Measurements from ENCODE around the gene KCNMA1. TPM values are rescaled to one million over a fixed set of nuclear protein-coding genes. Genes with fewer than 3 reads are reported as not detected.

Gene KCNMA1
- total RNA-seq, 3 donors from 2014 or later = 13.6 to 37.8 (median 15.1) TPM

GRCh38 chr10:77204171-77204570, 433.4 kb downstream of the KCNMA1 start:
- intact Hi-C loops (cut with DNase I; ENCODE audit: low total_unique reads) = no loop called here
- DNase-seq (ENCODE audit: low spot score in 2 of 2) = no peak
- Histone ChIP-seq H3K27me3 (no peaks in the 10 kb centered on the region), H3K27ac (no peak overlapping the region), H3K4me3 (no peak overlapping the region), H3K36me3 (no peaks in the 10 kb centered on the region), H3K9me3 (no peaks in the 10 kb centered on the region), H3K4me1 (no peaks in the 10 kb centered on the region)
- TF ChIP-seq POLR2A (IDR thresholded peaks at IDR 0.05) (no peak), CTCF (IDR thresholded peaks at IDR 0.05) (no peak), POLR2AphosphoS5 (IDR thresholded peaks at IDR 0.05) (no peak)

DNA sequence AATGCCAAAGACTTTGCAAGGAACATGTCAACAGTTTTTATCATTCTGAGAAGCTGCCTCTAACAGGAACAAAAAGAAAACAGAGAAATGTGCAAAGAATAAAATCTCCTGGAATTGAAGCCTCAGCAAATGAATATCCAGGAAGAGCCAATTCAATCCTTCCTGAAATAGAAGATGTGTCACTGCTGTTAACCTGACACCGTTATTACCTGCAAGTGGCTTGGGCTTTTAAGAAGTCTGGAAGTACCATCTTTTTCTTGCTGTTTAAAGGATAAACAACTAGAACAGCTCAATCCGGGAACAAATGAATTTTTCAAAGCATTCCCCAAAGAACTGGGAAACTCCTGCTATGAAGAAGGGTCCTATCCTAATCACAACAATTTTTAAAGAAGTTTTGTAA, 434.8 kb downstream of the KCNMA1 start:
- H3K4me1 ChIP-seq = no peaks in the 10 kb centered on the region
- DNase-seq (ENCODE audit: low spot score in 2 of 2) = no peak
- intact Hi-C loops (cut with DNase I; ENCODE audit: low total_unique reads) = no loop called here
- no peak overlapping the region for H3K4me3 ChIP-seq
- no peaks in the 10 kb centered on the region for H3K36me3 ChIP-seq
- no peak overlapping the region for H3K27ac ChIP-seq
- no peaks in the 10 kb centered on the region for H3K9me3 ChIP-seq
- TF ChIP-seq CTCF (IDR thresholded peaks at IDR 0.05) (no peak), POLR2AphosphoS5 (IDR thresholded peaks at IDR 0.05) (no peak), POLR2A (IDR thresholded peaks at IDR 0.05) (no peak)
- no peaks in the 10 kb centered on the region for H3K27me3 ChIP-seq

GRCh38 chr10:77201135-77202106, 436.2 kb downstream of the KCNMA1 start:
- no peaks in the 10 kb centered on the region for H3K9me3 ChIP-seq
- H3K27ac ChIP-seq = no peak overlapping the region
- TF ChIP-seq CTCF (IDR thresholded peaks at IDR 0.05) (no peak), POLR2A (IDR thresholded peaks at IDR 0.05) (no peak), POLR2AphosphoS5 (IDR thresholded peaks at IDR 0.05) (no peak)
- intact Hi-C loops (cut with DNase I; ENCODE audit: low total_unique reads) = no loop called here
- no peak for DNase-seq (ENCODE audit: low spot score in 2 of 2)
- no peaks in the 10 kb centered on the region for H3K27me3 ChIP-seq
- H3K36me3 ChIP-seq = no peaks in the 10 kb centered on the region
- no peak overlapping the region for H3K4me3 ChIP-seq
- H3K4me1 ChIP-seq = no peaks in the 10 kb centered on the region

- Histone ChIP-seq H3K27ac (peak overlapping the region; percentile 46 to 65), H3K4me1 (no peaks in the 10 kb centered on the region), H3K27me3 (no peaks in the 10 kb centered on the region), H3K9me3 (no peaks in the 10 kb centered on the region), H3K4me3 (no peak overlapping the region), H3K36me3 (no peaks in the 10 kb centered on the region)
- intact Hi-C loops (cut with DNase I; ENCODE audit: low total_unique reads) = no loop called here
- no peak for TF ChIP-seq POLR2A (IDR thresholded peaks at IDR 0.05)
- peak in 1 of 3 donors; percentile 20 for TF ChIP-seq POLR2AphosphoS5 (IDR thresholded peaks at IDR 0.05)
- no peak for TF ChIP-seq CTCF (IDR thresholded peaks at IDR 0.05)
- DNase-seq (ENCODE audit: low spot score in 2 of 2) = peak in 1 of 2 donors; percentile 74
Observed at GRCh38 chr10:77197544-77197943, 440.1 kb downstream of the KCNMA1 start.

DNA sequence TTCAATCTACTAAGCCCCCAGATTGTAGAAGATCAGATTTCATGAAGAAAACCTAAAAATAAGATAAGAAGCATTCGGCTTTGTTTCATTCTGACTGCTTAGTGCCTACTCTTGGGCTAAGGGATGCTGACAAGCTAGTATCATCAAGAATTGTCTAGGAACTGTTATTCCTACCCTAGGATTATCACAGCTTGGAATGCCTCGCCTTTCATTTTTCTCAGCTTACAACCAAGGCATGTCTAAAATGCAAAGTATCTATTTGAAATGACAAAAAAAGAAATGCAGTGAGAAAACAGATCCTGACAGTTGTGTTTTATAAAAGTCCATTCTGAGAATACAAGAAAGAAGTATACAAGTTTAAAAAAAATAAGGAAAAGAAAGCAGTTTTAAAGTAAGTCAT, 441.0 kb downstream of the KCNMA1 start:
- intact Hi-C loops (cut with DNase I; ENCODE audit: low total_unique reads) = no loop called here
- Histone ChIP-seq H3K4me1 (no peaks in the 10 kb centered on the region), H3K4me3 (no peak overlapping the region), H3K9me3 (no peaks in the 10 kb centered on the region), H3K36me3 (no peaks in the 10 kb centered on the region), H3K27ac (peak overlapping the region in 1 of 2 donors; percentile 65), H3K27me3 (no peaks in the 10 kb centered on the region)
- TF ChIP-seq CTCF (IDR thresholded peaks at IDR 0.05) = no peak
- TF ChIP-seq POLR2A (IDR thresholded peaks at IDR 0.05) = no peak
- TF ChIP-seq POLR2AphosphoS5 (IDR thresholded peaks at IDR 0.05) = no peak
- DNase-seq (ENCODE audit: low spot score in 2 of 2) = no peak
